ENCODE results near the gene CHERP.

DNA sequence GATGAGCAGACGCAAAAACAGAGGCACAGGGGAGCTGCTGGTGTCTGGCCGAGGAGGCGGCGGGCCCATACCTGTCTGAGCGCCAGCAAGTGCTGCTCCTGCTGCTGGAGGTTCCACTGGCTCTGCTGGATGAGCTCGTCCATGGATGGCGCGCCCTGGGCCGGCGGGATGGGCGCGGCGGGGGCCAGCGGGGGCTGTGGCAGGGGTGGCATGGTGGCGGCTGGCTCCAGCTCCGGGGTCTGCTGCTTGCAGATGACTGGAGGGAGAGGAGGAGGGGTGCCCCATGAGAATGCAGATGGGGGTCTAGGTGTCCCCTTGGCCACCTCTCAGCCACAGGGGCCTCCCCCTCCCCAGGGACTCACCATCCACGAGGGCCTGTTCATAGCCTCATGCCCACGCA lies 6.9 kb downstream of the CHERP start:
- TF ChIP-seq CTCF (conservative IDR thresholded peaks at IDR 0.05) (no peak), EZH2 (IDR thresholded peaks at IDR 0.05; ENCODE audit: low read depth) (no peak)

Data from PC-9 (cell line).